IMR-90 (cell line): ENCODE measurements around the gene BMP3. TPM values are rescaled to one million over a fixed set of nuclear protein-coding genes. Genes with fewer than 3 reads are reported as not detected.

Source experiments
- ATAC-seq: fragments of 200-7000 bp; cut with Tn5 transposase; 2 replicates; pipeline ENCODE4 v1.9.1; 2020; ENCODE audit warnings: low read depth, mild to moderate bottlenecking, moderate library complexity
- BruUV-seq: library from RNA; stranded (reverse); fragments of 400-500 nt; replicated peaks from 2 replicates; lab custom pipeline; 2021; lab: Mats Ljungman, UMichigan
- CTCF ChIA-PET: fragments of 300-600 bp; formaldehyde crosslinking; extraction: SDS; loops from one replicate; lab custom pipeline; 2021; ENCODE audit warnings: antibody characterized with exemption; lab: Yijun Ruan, JAX
- POLR2A ChIA-PET: fragments of 300-600 bp; sonication (Branson Sonifier 250); formaldehyde crosslinking; loops from one replicate; lab custom pipeline; 2022; ENCODE audit warnings: antibody characterized with exemption; ENCODE audit not compliant: unreplicated experiment; lab: Charles Lee
- DNase-seq: peaks from one replicate; pipeline ENCODE4 v3.0.0; 2013
- H2AFZ ChIP-seq: replicated peaks from 2 replicates; pipeline ENCODE3; 2013; ENCODE audit warnings: low read length, mild to moderate bottlenecking; ENCODE audit not compliant: poor library complexity
- H2AK5ac ChIP-seq: 2 replicates; pipeline ENCODE4 v1.6.1; 2013; ENCODE audit warnings: low read depth, low read length, inconsistent platforms
- H2AK9ac ChIP-seq: replicated peaks from 2 replicates; pipeline ENCODE3; 2013; ENCODE audit warnings: mild to moderate bottlenecking, low read depth, low read length, moderate library complexity; ENCODE audit not compliant: poor library complexity
- H2BK120ac ChIP-seq: 2 replicates; pipeline ENCODE4 v1.6.1; 2013; ENCODE audit warnings: low read depth, low read length, inconsistent platforms
- H2BK15ac ChIP-seq: 3 replicates; pipeline ENCODE4 v1.6.1; 2013; ENCODE audit warnings: low read depth, low read length, inconsistent platforms
- H2BK20ac ChIP-seq: 2 replicates; pipeline ENCODE4 v1.6.1; 2013; ENCODE audit warnings: low read depth, mild to moderate bottlenecking, inconsistent platforms, low read length, moderate library complexity
- H2BK5ac ChIP-seq: 2 replicates; pipeline ENCODE4 v1.6.1; 2013; ENCODE audit warnings: mild to moderate bottlenecking, low read depth, low read length, inconsistent platforms; ENCODE audit not compliant: poor library complexity, severe bottlenecking
- H3K14ac ChIP-seq: replicated peaks from 2 replicates; pipeline ENCODE4 v1.6.1; 2013; ENCODE audit warnings: low read depth, low read length, inconsistent platforms
- H3K18ac ChIP-seq: 2 replicates; pipeline ENCODE4 v1.6.1; 2013; ENCODE audit warnings: low read depth, low read length, control low read depth
- H3K23ac ChIP-seq: 2 replicates; pipeline ENCODE4 v1.6.1; 2013; ENCODE audit warnings: low read depth, low read length, inconsistent platforms
- H3K27ac ChIP-seq: 2 replicates; pipeline ENCODE4 v1.5.1; 2013; ENCODE audit warnings: mild to moderate bottlenecking, control low read depth, low read length; ENCODE audit not compliant: insufficient read depth
- H3K27me3 ChIP-seq: 2 replicates; pipeline ENCODE4 v1.6.1; 2013; ENCODE audit warnings: low read length; ENCODE audit not compliant: control insufficient read depth, insufficient read depth
- H3K36me3 ChIP-seq: 2 replicates; pipeline ENCODE4 v1.6.1; 2013; ENCODE audit warnings: low read length, mixed read lengths; ENCODE audit not compliant: control insufficient read depth, insufficient read depth
- H3K4ac ChIP-seq: 2 replicates; pipeline ENCODE4 v1.6.1; 2013; ENCODE audit warnings: low read depth, low read length, inconsistent platforms
- H3K4me1 ChIP-seq: 2 replicates; pipeline ENCODE4 v1.6.1; 2013; ENCODE audit warnings: low read length, mixed read lengths; ENCODE audit not compliant: control insufficient read depth, insufficient read depth
- H3K4me2 ChIP-seq: 2 replicates; pipeline ENCODE4 v1.6.1; 2013; ENCODE audit warnings: low read depth, mild to moderate bottlenecking, control low read depth, low read length, moderate library complexity
- H3K4me3 ChIP-seq: 2 replicates; pipeline ENCODE4 v1.5.1; 2013; ENCODE audit warnings: low read depth, mild to moderate bottlenecking, control low read depth, low read length, moderate library complexity; ENCODE audit not compliant: insufficient read depth
- H3K56ac ChIP-seq: 2 replicates; pipeline ENCODE4 v1.6.1; 2013; ENCODE audit warnings: low read length, inconsistent platforms; ENCODE audit not compliant: insufficient read depth; ENCODE audit errors: extremely low read depth
- H3K79me1 ChIP-seq, 2 experiments: 2 replicates each; pipeline ENCODE4 v1.6.1; 2013; ENCODE audit warnings: low read length in 2 of 2, inconsistent platforms in 1 of 2, low read depth in 1 of 2
- H3K9ac ChIP-seq: 2 replicates; pipeline ENCODE4 v1.6.1; 2013; ENCODE audit warnings: low read depth, low read length, control low read depth
- H3K9me1 ChIP-seq: 2 replicates; pipeline ENCODE4 v1.6.1; 2013; ENCODE audit warnings: low read length, inconsistent platforms; ENCODE audit not compliant: insufficient read depth
- H3K9me3 ChIP-seq: 2 replicates; pipeline ENCODE4 v1.6.1; 2013; ENCODE audit warnings: low read length; ENCODE audit not compliant: control insufficient read depth, insufficient read depth
- H4K20me1 ChIP-seq: 2 replicates; pipeline ENCODE4 v1.6.1; 2013; ENCODE audit warnings: low read length, inconsistent platforms; ENCODE audit not compliant: insufficient read depth
- H4K5ac ChIP-seq: 2 replicates; pipeline ENCODE4 v1.6.1; 2013; ENCODE audit warnings: mild to moderate bottlenecking, low read depth, low read length, control low read depth
- H4K8ac ChIP-seq, 2 experiments: 2 replicates each; pipeline ENCODE4 v1.6.1; 2013; ENCODE audit warnings: low read depth in 2 of 2, low read length in 2 of 2, control low read depth in 1 of 2, inconsistent platforms in 1 of 2
- H4K91ac ChIP-seq: 2 replicates; pipeline ENCODE4 v1.6.1; 2013; ENCODE audit warnings: low read depth, low read length, inconsistent platforms; ENCODE audit not compliant: insufficient read depth
- BHLHE40 ChIP-seq: fragments of 150-350 bp; IDR thresholded peaks from 2 replicates; pipeline ENCODE4 v1.6.1; 2016; ENCODE audit warnings: mild to moderate bottlenecking, low read depth, low read length
- CEBPB ChIP-seq: IDR thresholded peaks from 2 replicates; pipeline ENCODE4 v1.6.1; 2012; ENCODE audit warnings: low read depth, low read length, improper control_type of control experiment
- CHD1 ChIP-seq: IDR thresholded peaks from 2 replicates; pipeline ENCODE4 v1.6.1; 2012; ENCODE audit warnings: low read depth, low read length, improper control_type of control experiment
- ELK1 ChIP-seq: fragments of 150-350 bp; IDR thresholded peaks from 2 replicates; pipeline ENCODE4 v1.6.1; 2016; ENCODE audit warnings: low read depth, mild to moderate bottlenecking, low read length, moderate library complexity, borderline replicate concordance
- FOS ChIP-seq: fragments of 150-350 bp; IDR thresholded peaks from 2 replicates; pipeline ENCODE4 v1.6.1; 2016; ENCODE audit warnings: low read depth, low read length
- MAFK ChIP-seq: IDR thresholded peaks from 2 replicates; pipeline ENCODE4 v1.6.1; 2012; ENCODE audit warnings: low read depth, low read length, improper control_type of control experiment
- MAZ ChIP-seq: IDR thresholded peaks from 2 replicates; pipeline ENCODE4 v1.6.1; 2012; ENCODE audit warnings: low read depth, mild to moderate bottlenecking, low read length, improper control_type of control experiment, moderate library complexity, borderline replicate concordance
- MXI1 ChIP-seq: IDR thresholded peaks from 2 replicates; pipeline ENCODE4 v1.6.1; 2012; ENCODE audit warnings: low read depth, mild to moderate bottlenecking, low read length, moderate library complexity, borderline replicate concordance
- NFE2L2 ChIP-seq: fragments of 150-350 bp; IDR thresholded peaks from 2 replicates; pipeline ENCODE4 v1.6.1; 2016; ENCODE audit warnings: low read depth, mild to moderate bottlenecking, low read length
- POLR2A ChIP-seq: IDR thresholded peaks from 2 replicates; pipeline ENCODE4 v1.6.1; 2012; ENCODE audit warnings: mild to moderate bottlenecking, low read depth, low read length
- RAD21 ChIP-seq: IDR thresholded peaks from 2 replicates; pipeline ENCODE4 v1.6.1; 2012; ENCODE audit warnings: low read length, improper control_type of control experiment
- RCOR1 ChIP-seq: IDR thresholded peaks from 2 replicates; pipeline ENCODE4 v1.6.1; 2012; ENCODE audit warnings: mild to moderate bottlenecking, low read length, improper control_type of control experiment; ENCODE audit not compliant: insufficient replicate concordance
- RFX5 ChIP-seq: IDR thresholded peaks from 2 replicates; pipeline ENCODE4 v1.8.0; 2012; ENCODE audit warnings: low read depth, mild to moderate bottlenecking, low read length, moderate library complexity
- SMC3 ChIP-seq: fragments of 150-350 bp; IDR thresholded peaks from 2 replicates; pipeline ENCODE4 v1.6.1; 2016; ENCODE audit warnings: low read depth, mild to moderate bottlenecking, antibody characterized with exemption, low read length, moderate library complexity
- WGBS, 2 experiments: methylation state at CpG; one replicate each; pipeline versions ENCODE4 v1.1.5 to v1.1.7; 2013; ENCODE audit warnings: missing lambda C conversion rate in 2 of 2; ENCODE audit not compliant: insufficient read length in 1 of 2; ENCODE audit errors: extremely low coverage in 2 of 2; 5-methylcytosine and 5-hydroxymethylcytosine counted together
- dilution Hi-C: fragments of 300-500 bp; cut with HindIII; formaldehyde crosslinking; loops from one replicate; pipeline ENCODE4 v1.14.3; 2018; ENCODE audit warnings: low sequenced_read_pairs; ENCODE audit not compliant: unreplicated experiment
- in situ Hi-C: fragments of 300-500 bp; cut with MboI; formaldehyde crosslinking; loops from 3 replicates; pipeline ENCODE4 v1.14.3; 2019; ENCODE audit warnings: low sequenced_read_pairs, inconsistent platforms, mixed read lengths
- intact Hi-C: fragments of 100-400 bp; cut with micrococcal nuclease; formaldehyde crosslinking; loops from 2 replicates; pipeline ENCODE4 v1.10.0; 2022
- polyA plus RNA-seq, 3 experiments: library from polyadenylated mRNA; depleted of rRNA; stranded (reverse); fragments of >200 nt; gene quantifications; 2 replicates each; pipeline ENCODE4 v1.2.3, GENCODE V29; 2012; ENCODE audit warnings: low replicate concordance in 1 of 3
- total RNA-seq: library from RNA; depleted of rRNA; stranded (reverse); fragments of >200 nt; gene quantifications from 2 replicates; pipeline ENCODE4 v1.2.3, GENCODE V29; 2012
- TF ChIP-seq, protein P1 (sequence below): fragments of 150-350 bp; IDR thresholded peaks from 2 replicates; pipeline ENCODE4 v1.6.1; 2017; ENCODE audit warnings: mild to moderate bottlenecking, antibody characterized with exemption, low read length, low read depth
- TF ChIP-seq, protein P2 (sequence below): conservative IDR thresholded peaks from 2 replicates; pipeline ENCODE4 v1.5.1; 2012; ENCODE audit warnings: mild to moderate bottlenecking, low read depth, low read length, improper control_type of control experiment

BMP3 gene
- total and polyA plus RNA-seq, 2 of the 4 experiments (the other 2 are of a cell fraction), result under 0.01 to 0.10 TPM

DNA sequence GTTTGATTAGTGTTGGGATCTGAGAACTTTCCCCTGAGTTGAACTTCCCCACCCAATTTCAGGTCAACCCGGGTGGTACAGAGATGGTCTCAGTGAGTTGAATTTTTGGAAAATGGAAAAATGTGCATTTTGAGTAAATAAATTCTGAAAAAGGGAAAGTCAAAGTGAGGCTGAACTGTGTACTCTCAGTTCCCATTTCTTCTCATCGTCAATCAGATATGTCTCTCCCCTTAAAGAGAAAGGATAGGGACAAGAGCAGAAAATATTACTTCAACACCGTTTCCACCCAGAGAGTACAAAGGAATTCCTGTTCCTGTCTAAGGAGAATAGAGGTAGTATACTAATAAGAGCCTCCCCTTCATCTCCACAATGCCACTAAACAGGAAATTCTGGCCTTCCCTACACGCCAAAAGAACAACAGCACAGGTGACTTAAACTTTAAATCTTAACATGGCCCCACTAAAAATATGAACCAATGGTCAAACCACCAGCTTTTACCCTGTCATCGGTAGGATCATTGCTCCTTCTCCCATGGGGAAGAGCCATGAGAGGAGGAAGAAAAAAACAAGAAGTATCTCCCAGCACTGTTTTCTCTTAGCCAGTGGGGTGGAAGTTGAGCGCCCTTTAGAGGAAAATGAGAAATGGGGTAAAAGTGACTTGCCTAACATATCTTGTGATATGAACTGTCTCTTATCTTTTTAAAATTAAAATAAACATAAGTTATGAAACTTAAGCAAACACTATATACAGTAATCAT, 30.3 kb downstream of the BMP3 start:
- Histone ChIP-seq H3K4me1 (peaks cover 6% of the 10 kb centered on the region; the same call in 1 of the 2 replicates), H3K18ac (no peak overlapping the region), H3K79me1 (no peaks in the 10 kb centered on the region), H3K27ac (no peak overlapping the region), H3K9me1 (no peaks in the 10 kb centered on the region), H3K9me3 (no peaks in the 10 kb centered on the region), H3K36me3 (no peaks in the 10 kb centered on the region), H3K9ac (no peak overlapping the region), H4K20me1 (no peaks in the 10 kb centered on the region), H2AFZ (no peak overlapping the region), H2AK9ac (no peak overlapping the region), H2BK20ac (no peak overlapping the region), H3K4me2 (no peak overlapping the region), H3K14ac (no peak overlapping the region), H4K5ac (no peak overlapping the region), H2BK120ac (no peak overlapping the region), H2BK15ac (no peak overlapping the region), H2BK5ac (no peak overlapping the region), H3K4me3 (no peak overlapping the region), H3K27me3 (no peaks in the 10 kb centered on the region; the same call in 1 of the 2 replicates), H2AK5ac (no peak overlapping the region), H3K4ac (no peak overlapping the region), H3K23ac (no peak overlapping the region), H4K91ac (no peak overlapping the region), H4K8ac (no peak overlapping the region), H3K56ac (no peak overlapping the region)
- POLR2A ChIA-PET, result no interaction called here
- in situ Hi-C loops, result no loop called here
- ATAC-seq, result no peak
- dilution Hi-C loops, result no loop called here
- no peak for DNase-seq
- CTCF ChIA-PET, result no interaction called here
- no TSS peak for BruUV-seq
- intact Hi-C loops, result loop anchor here (10.0 kb wide), 1 partner anchor 1144 kb away; no protein-coding TSS in a partner anchor
- no peak for TF ChIP-seq SMC3
- no peak for TF ChIP-seq MAZ
- no peak for TF ChIP-seq BHLHE40
- TF ChIP-seq CHD1, result no peak
- no peak for TF ChIP-seq RAD21
- no peak for TF ChIP-seq RCOR1
- no peak for TF ChIP-seq NFE2L2
- no peak for TF ChIP-seq MAFK
- no peak for TF ChIP-seq POLR2A
- TF ChIP-seq CEBPB, result no peak
- TF ChIP-seq, protein P1, sequence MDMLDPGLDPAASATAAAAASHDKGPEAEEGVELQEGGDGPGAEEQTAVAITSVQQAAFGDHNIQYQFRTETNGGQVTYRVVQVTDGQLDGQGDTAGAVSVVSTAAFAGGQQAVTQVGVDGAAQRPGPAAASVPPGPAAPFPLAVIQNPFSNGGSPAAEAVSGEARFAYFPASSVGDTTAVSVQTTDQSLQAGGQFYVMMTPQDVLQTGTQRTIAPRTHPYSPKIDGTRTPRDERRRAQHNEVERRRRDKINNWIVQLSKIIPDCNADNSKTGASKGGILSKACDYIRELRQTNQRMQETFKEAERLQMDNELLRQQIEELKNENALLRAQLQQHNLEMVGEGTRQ, result no peak
- no peak for TF ChIP-seq FOS
- no peak for TF ChIP-seq RFX5
- TF ChIP-seq MXI1, result no peak
- no peak for TF ChIP-seq ELK1
- TF ChIP-seq, protein P2, sequence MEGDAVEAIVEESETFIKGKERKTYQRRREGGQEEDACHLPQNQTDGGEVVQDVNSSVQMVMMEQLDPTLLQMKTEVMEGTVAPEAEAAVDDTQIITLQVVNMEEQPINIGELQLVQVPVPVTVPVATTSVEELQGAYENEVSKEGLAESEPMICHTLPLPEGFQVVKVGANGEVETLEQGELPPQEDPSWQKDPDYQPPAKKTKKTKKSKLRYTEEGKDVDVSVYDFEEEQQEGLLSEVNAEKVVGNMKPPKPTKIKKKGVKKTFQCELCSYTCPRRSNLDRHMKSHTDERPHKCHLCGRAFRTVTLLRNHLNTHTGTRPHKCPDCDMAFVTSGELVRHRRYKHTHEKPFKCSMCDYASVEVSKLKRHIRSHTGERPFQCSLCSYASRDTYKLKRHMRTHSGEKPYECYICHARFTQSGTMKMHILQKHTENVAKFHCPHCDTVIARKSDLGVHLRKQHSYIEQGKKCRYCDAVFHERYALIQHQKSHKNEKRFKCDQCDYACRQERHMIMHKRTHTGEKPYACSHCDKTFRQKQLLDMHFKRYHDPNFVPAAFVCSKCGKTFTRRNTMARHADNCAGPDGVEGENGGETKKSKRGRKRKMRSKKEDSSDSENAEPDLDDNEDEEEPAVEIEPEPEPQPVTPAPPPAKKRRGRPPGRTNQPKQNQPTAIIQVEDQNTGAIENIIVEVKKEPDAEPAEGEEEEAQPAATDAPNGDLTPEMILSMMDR, result no peak
- WGBS, 2 experiments, result no CpG with 5 or more reads among the region's 6 CpGs
